ENCODE results near the gene SYTL3. TPM values are rescaled to one million over a fixed set of nuclear protein-coding genes. Genes with fewer than 3 reads are reported as not detected.

Gene SYTL3
- total and polyA plus RNA-seq, 2 experiments from 2014 or later = 9.9 to 11.4 TPM

DNA sequence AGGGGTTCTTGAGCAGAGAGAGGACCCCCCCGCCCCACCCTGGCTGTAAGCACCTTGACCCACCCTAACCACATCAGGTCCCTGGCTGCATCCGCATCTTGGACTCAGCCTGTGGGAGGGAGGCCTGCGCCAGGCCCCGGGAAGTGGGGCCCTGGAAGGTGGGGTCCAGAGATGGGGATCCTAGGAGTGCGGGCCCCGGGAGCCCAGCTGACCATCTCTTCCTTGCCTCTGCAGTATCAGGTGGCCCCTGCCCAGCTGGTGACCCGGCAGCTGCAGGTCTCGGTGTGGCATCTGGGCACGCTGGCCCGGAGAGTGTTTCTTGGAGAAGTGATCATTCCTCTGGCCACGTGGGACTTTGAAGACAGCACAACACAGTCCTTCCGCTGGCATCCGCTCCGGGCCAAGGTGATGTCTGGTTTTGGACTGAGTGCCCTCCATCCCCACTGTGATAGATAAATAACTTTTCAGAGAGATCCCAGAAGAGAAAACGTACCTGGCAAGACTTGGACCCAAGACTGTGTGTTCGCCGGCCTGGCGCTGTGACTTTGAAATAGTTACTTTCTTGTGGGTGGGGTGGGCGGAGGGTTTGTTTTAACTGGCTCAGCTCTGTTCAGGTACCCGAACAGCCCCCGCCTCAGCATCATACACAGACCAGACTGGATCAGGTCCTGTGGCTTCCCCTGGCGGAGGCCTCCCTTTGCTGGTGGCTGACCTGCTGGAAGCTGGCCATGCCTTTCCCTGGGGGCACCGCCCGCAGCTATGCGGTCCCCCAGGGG, 107.3 kb downstream of the SYTL3 start:
- TF ChIP-seq, protein P1, sequence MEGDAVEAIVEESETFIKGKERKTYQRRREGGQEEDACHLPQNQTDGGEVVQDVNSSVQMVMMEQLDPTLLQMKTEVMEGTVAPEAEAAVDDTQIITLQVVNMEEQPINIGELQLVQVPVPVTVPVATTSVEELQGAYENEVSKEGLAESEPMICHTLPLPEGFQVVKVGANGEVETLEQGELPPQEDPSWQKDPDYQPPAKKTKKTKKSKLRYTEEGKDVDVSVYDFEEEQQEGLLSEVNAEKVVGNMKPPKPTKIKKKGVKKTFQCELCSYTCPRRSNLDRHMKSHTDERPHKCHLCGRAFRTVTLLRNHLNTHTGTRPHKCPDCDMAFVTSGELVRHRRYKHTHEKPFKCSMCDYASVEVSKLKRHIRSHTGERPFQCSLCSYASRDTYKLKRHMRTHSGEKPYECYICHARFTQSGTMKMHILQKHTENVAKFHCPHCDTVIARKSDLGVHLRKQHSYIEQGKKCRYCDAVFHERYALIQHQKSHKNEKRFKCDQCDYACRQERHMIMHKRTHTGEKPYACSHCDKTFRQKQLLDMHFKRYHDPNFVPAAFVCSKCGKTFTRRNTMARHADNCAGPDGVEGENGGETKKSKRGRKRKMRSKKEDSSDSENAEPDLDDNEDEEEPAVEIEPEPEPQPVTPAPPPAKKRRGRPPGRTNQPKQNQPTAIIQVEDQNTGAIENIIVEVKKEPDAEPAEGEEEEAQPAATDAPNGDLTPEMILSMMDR (IDR thresholded peaks at IDR 0.05; ENCODE audit: low read depth, low read length) = no peak
- Histone ChIP-seq H3K27ac (peak overlapping the region; percentile 67), H3K9me3 (ENCODE audit: low read depth) (no peaks in the 10 kb centered on the region), H3K36me3 (no peaks in the 10 kb centered on the region), H3K27me3 (no peaks in the 10 kb centered on the region), H3K4me3 (no peak overlapping the region), H3K4me1 (ENCODE audit: low read depth) (peaks cover 34% of the 10 kb centered on the region)
- DNase-seq (ENCODE audit: low read depth in 1 of 2, low spot score in 1 of 2) = no peak

DNA sequence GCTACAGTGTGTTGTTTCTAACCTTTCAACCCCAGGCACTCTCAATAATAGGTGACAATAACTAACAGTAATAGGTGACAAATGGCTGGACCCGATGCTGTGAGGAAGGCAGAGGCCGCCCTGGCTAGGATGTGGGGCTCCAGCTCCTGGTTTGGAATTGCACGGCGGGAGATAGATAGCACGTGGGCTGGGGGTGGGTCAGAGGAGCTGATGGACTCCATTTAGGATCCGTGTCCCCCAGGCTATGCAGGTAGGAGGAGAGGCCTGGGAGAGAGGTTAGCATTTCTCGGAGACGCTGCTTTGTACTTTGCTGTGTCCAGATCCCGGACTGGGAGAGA, 107.9 kb downstream of the SYTL3 start:
- no peak overlapping the region for H3K4me3 ChIP-seq
- H3K4me1 ChIP-seq (ENCODE audit: low read depth) = peaks cover 31% of the 10 kb centered on the region
- H3K36me3 ChIP-seq = no peaks in the 10 kb centered on the region
- no peak for DNase-seq (ENCODE audit: low read depth in 1 of 2, low spot score in 1 of 2)
- H3K9me3 ChIP-seq (ENCODE audit: low read depth) = no peaks in the 10 kb centered on the region
- peak overlapping the region; percentile 67 for H3K27ac ChIP-seq
- no peaks in the 10 kb centered on the region for H3K27me3 ChIP-seq
- TF ChIP-seq, protein P1 (IDR thresholded peaks at IDR 0.05; ENCODE audit: low read depth, low read length) = no peak

DNA sequence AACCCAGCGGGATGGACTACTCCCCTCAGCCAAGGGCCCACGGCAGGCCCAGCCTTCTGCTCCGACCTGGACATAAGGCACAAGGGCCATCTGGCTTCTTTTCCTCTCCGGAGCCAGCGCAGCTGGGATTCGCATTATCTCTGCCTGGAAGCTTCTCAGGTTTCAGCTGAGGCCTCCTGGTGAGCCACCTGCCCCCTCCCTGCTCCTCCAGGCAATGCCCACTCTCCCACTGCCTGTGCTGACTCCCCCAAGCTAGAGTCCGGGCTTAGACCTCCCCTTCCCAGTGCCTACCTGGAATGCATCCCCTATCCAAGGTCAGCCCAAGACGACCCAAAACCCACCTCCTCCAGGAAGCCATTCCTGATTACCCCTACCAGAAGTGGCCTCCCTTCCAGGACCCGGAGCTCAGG, 108.6 kb downstream of the SYTL3 start:
- no peaks in the 10 kb centered on the region for H3K9me3 ChIP-seq (ENCODE audit: low read depth)
- H3K4me1 ChIP-seq (ENCODE audit: low read depth) = peaks cover 37% of the 10 kb centered on the region
- no peak overlapping the region for H3K4me3 ChIP-seq
- peak; percentile 33 to 86 for DNase-seq (ENCODE audit: low read depth in 1 of 2, low spot score in 1 of 2)
- no peaks in the 10 kb centered on the region for H3K27me3 ChIP-seq
- no peaks in the 10 kb centered on the region for H3K36me3 ChIP-seq
- TF ChIP-seq, protein P1 (IDR thresholded peaks at IDR 0.05; ENCODE audit: low read depth, low read length) = no peak
- peak overlapping the region; percentile 2 for H3K27ac ChIP-seq

DNA sequence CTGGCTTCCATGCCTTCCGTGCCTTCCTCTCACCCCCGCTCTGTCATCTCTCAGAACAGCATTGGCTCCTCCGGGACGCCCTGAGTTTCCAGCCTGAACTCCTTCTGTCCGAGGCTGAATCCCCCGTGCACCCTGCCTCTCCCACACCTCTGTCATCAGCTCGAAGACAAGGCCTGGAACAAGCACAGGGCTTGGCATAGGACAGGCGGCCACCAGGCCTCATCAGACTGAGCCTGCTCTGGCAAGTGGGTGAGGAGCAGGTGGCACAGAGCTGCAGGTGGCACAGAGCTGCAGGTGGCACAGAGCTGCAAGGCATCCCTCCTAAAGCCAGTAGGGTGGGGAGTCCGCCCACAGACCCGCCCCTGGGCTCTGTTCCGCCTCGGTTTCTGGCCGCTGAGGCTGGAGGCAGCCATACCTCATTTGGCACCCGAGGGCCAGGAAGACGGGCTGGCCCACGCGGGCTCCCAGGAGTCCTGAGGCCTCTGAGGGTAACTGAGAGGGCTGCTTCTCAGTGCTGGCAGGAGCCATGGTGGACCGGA, 109.2 kb downstream of the SYTL3 start:
- Histone ChIP-seq H3K4me1 (ENCODE audit: low read depth) (peaks cover 38% of the 10 kb centered on the region), H3K9me3 (ENCODE audit: low read depth) (no peaks in the 10 kb centered on the region), H3K27ac (peak overlapping the region; percentile 82), H3K36me3 (no peaks in the 10 kb centered on the region), H3K27me3 (no peaks in the 10 kb centered on the region), H3K4me3 (no peak overlapping the region)
- DNase-seq (ENCODE audit: low read depth in 1 of 2, low spot score in 1 of 2) = no peak
- TF ChIP-seq, protein P1 (IDR thresholded peaks at IDR 0.05; ENCODE audit: low read depth, low read length) = no peak

DNA sequence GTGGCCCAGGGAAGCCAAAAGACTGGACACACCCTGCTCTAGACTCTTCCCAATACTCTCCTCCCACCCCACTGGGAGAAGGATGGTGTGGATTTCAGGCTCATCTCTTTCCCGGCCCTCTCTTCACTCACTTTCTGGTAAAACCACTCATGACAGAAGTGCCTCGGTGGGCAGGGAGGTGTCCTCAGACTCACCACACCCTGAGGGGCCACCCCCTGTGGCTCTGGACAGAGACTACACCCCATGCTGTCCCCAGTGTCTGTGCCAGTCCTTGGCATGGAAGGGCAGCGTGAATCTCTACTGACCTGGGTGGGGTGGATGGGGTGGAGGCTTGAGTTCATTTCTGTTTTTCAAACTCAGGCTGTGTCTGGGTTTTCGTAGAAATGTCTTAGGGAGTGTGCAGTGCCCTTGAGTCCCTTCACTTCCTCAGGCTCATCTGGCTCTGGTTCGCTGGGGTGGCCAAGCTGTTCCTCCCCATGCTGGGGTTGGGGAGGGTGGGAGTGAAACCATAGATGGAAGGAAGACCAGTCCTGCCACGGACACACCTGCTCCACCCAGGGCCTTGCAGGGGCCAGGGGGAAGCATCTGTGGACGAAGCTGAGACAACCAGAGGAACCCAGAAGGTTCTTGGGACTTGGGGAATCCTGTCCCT, 110.2 kb downstream of the SYTL3 start:
- no peaks in the 10 kb centered on the region for H3K9me3 ChIP-seq (ENCODE audit: low read depth)
- H3K4me1 ChIP-seq (ENCODE audit: low read depth) = peaks cover 38% of the 10 kb centered on the region
- DNase-seq (ENCODE audit: low read depth in 1 of 2, low spot score in 1 of 2) = no peak
- no peaks in the 10 kb centered on the region for H3K36me3 ChIP-seq
- peak overlapping the region; percentile 82 for H3K27ac ChIP-seq
- TF ChIP-seq, protein P1 (IDR thresholded peaks at IDR 0.05; ENCODE audit: low read depth, low read length) = no peak
- no peaks in the 10 kb centered on the region for H3K27me3 ChIP-seq
- H3K4me3 ChIP-seq = no peak overlapping the region
